HG03342 (cell line): ENCODE data around the gene POLR2J3.
A peak's percentile ranks its signal among the peaks of the same experiment; 100 is the strongest.
"Not testable (repeated sequence)": the region's sequence is repeated elsewhere in the genome, so short reads cannot be mapped to it uniquely, and the experiment has no call there.

Experiments
- ATAC-seq: cut with Tn5 transposase; IDR thresholded peaks from one replicate; pipeline ENCODE4 v1.9.1; 2021; ENCODE audit warnings: mild to moderate bottlenecking, moderate library complexity; ENCODE audit not compliant: unreplicated experiment

The POLR2J3 gene

DNA sequence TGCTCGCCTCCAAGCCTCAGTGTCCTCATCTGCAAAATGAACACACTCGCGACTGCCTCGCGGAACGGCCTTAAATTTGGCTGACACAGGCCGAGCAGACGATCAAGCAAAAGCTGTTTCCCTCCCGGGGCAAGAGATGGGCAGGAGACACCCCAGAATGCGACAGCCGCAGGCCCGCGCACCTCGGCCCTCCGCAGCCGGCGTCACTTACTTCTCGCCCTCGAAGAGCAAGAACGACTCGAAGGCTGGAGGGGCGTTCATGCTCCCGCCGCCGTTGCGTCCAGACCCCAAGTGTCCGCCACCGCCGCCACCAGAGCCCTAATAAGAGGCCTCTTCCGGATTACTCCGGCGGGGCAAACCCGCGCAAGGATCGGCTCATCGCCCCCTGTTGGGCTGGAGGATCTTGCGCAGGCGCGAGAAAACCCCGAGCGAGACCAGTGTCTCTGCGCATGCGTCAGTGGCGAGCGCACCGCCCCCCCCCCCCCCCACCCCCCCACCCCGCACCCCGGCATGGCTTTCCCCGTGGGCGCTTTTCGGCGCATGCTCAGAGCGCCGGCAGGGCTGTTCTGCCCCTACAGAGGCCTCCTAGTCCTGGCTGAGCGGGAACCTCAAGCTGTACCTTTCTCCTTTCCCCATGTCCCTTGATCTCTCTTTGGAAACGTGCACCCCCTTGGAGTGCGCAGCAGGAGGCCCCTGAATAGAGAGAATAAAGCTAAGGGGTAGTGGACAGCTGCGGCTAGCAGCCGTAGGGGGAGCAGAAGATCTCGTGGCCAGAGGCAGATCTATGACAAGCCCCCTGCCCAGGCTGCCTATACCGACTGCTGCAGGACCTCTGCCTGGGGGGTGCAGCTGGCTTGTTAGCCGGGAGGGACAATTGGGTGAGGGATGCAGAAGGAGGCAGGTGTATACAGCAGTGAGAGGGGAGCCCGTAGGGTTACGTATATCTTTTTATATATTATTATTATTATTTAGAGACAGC, at the start of gene POLR2J3:
TSS of gene POLR2J3 (minus strand) at position 323 of the 979 bp plus-strand sequence. CDS start at position 261, 62 bp downstream.
- ATAC-seq, result peak; percentile 84

DNA sequence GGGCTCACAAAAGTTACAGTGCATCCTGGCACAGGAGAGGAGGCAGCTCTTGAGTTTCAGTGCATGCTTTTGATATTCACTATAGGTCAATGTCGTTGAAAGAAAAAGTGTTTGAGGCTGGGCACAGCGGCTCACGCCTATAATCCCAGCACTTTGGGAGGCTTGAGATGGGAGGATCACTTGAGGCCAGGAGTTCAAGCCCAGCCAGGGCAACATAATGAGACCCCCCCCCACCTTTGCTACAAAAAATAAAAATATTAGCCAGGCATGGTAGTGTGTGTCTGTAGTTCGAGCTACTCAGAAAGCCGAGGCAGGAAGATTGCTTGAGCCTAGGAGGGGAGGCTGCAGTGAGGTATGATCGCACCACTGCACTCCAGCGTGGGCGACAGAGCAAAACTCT, 45.7 kb upstream of the POLR2J3 start:
- not testable (repeated sequence) for ATAC-seq

DNA sequence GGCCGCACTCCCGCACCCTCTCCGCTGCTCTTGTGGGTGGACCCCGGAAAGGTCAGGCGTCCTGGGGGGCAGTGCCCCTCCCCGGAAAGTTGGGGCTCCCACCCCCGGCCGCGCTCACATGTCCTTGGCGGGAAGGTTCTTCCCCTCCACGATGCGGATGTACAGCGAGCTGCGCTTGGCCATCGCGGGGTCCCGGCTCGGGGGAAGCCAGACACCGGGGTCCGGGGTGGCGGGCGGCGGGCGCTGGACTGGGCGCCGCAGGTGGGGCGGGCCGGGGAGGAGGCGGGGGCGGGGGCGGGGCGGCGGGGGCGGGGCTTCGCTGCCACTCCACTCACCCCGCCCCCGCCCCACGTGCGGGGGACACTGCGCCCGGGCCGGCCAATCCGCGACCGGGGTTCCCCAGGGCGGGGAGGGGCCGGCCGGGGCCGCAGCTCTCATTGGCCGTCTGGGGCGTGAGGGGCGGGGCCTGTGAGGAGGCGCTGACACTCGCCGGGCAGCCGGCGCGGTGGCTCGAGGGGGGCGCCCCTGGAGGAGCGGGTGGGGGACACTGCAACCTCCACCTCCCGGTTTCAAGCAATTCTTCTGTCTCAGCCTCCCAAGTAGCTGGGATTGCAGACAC, 44.2 kb upstream of the POLR2J3 start, which contains the start of gene RASA4:
TSS of gene RASA4 (minus strand) at position 250 of the 619 bp plus-strand sequence. CDS start at position 183, 67 bp downstream.
- ATAC-seq, result peak; percentile 73

DNA sequence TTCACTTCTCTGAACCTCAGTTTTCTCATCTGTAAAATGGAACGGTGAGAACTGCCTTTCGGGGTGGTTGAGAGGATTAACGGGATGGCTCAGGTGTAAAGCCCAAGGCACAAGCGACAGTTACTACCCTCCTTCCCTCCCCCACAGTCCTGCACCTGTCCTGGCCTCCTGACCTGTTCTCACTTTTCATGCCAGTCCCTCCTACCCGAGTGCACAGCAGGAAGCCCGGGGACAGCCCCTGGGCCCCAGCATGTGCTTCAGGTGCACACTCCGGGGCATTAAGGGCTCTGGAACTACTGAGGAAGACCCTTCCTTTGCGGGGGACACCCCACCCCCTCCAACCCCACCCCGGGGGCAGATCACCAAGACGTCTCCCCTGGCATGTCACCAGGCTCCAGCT, 43.5 kb upstream of the POLR2J3 start:
- ATAC-seq, result not testable (repeated sequence)

DNA sequence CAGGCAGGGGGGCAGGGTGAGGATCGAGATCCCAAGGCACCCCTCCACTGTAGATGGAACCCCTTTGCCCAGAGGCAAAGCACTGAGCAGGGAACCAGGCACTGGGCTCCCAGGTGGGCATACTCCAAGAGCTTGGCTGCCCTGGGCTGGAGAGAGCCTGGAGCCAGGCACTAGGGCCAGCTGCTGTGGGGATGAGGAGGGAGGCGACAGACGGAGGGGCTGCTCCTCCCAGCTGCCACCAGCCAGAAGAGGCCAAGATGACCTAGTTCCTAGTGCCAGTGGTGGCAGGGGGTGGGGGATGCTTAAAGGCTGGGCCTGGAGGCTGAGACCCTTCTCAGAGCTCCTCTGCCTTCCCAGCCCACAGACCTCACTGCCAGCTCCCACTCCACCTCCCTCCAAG, 42.5 kb upstream of the POLR2J3 start:
- ATAC-seq, result not testable (repeated sequence)

DNA sequence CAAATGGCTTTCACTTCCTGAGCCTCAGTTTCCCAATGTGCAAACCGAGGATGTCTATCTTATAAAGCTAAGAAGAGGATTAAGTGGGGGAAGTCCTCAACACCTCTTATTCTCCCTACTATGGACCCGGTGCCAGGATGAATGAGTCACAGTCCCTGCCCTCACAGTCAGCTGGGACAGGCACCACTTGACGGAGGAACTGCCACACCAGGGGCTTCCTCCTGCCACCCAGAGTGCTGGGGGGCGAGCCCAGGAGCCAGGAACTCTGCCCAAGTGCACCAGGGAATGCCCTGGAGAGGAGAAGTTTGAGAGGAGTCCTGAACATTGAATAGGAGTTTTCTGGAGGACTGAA, 41.9 kb upstream of the POLR2J3 start:
- ATAC-seq, result peak; percentile 10

DNA sequence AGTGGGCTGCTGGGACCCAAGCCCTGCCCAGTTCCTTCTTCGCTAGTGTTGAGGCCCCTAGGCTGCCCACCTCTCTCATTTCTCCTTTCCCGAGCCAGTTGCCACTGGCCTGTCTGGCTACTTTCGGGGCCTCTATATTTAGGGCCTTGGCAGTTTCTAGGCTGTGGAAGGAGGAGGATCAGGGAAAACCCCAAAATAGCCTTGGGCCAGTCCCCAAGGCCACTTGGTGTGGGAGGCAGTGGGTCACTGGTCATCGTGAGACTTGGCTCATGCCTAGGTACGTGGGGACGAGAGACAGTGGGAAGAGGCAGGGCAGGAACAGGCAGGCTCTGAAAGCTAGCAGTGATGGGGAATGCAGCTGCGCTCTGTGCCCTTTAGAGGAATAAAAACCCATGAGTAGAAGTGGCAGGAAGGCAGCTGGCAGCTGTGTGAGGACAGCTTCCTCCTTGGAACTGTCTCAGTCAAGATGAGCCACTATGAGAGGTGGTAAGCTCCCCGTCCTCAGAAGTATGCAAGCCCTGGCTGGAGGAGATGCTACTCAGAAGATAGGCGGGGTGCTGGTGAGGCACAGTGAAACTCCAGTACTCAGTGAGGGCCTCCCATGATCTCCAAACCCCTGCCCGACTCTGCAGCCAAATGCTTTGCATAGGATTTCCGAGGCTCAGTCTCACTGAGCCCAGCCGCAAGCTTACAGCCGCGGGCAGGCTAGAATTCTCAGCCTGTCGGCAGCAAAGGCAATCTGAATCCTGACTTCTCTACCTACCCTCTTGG, 41.4 kb upstream of the POLR2J3 start:
- ATAC-seq, result peak; percentile 59

DNA sequence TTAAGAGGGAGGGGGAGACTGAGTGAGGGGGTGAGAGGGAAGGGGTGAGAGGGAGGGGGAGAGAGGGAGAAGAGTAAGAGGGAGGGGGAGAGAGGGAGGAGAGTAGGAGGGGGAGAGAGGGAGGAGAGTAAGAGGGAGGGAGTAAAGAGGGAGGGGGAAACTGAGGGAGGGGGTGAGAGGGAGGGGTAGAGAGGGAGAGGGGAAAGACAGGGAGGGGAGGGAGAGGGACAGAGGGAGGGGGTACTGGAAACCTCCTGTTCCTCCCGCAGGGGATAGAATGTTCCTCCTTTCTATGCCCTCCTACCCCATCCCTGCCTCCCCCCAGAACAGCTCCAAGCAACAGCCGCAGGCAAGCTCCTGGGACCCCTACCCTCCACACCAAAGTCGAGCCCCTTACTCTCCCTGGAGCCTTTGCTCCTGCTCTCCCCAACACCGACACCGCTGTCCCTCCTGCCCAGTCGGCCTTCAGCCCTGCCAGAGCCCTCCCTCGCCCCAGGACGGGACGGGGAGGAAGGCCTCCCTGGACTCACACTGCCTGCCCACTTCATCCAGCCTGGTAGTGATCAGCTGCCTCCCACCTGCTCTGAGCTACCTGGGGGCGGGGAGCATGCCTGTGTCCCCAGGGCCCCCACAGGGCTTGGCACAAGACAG, 39.4 kb upstream of the POLR2J3 start:
- not testable (repeated sequence) for ATAC-seq

DNA sequence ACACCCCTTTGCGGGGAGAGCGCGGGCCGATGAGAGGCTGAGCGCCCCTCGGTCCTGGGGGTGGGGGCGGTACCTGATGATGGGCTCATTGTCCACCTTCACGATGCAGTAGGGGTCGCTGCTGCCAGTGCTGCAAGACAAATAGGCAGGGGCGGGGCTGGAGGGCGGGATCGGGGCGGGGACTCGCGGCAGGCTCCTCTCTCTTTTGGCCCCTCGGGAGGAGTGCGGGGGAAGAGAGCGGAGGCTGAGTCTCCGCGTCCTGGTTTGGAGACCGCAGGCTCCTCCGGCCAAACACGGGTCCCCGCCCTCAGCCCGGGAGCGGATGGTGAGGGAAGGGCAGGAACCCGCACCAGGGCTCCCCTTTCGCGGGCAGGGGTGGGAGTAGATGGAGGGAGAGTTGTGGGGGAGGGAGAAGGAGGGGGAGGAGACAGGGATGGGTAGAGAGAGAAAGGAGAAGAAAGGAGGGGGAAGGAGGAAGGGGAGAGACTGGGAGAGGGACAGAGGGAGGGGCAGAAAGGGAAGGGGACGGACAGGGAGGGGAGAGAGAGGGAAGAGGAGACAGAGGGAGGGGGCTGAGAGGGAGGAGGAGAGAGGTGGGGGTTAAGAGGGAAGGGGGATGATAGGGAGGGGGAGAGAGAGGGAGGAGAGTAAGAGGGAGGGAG, 38.8 kb upstream of the POLR2J3 start:
- ATAC-seq, result peak; percentile 43

DNA sequence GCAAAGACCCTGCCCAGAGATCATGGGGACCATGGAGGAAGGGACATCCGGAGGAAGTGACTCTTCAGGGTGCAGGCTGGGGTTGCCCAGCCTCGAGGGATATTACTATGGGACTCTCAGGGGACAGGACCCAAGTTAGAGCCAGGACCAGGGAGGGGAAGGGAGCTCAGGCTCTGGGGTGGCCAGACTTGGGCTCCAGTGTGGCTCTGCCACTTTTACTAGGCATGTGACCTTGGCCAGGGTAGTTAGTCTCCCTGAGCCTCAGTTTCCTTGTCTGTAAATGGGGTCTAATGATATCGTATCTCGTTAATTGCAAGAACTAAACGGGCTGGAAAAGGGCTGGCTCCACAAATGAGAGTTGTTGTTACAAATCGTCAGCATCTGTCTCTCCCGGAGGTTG, 38.1 kb upstream of the POLR2J3 start:
- ATAC-seq, result not testable (repeated sequence)

DNA sequence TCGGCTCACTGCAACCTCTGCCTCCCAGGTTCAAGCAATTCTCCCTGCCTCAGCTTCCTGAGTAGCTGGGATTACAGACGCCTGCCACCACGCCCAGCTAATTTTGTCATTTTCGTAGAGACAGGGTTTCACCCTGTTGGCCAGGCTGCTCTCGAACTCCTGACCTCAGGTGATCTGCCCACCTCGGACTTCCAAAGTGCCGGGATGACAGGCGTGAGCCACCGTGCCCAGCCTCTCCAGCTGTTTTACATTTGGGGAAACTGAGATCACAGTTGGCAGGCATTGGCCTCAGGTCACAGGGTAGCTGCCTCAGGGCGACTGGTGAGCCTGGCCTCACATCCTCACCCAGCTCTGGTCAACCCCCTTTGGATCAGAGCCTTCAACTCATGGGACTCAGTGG, 37.4 kb upstream of the POLR2J3 start:
- ATAC-seq, result not testable (repeated sequence)

DNA sequence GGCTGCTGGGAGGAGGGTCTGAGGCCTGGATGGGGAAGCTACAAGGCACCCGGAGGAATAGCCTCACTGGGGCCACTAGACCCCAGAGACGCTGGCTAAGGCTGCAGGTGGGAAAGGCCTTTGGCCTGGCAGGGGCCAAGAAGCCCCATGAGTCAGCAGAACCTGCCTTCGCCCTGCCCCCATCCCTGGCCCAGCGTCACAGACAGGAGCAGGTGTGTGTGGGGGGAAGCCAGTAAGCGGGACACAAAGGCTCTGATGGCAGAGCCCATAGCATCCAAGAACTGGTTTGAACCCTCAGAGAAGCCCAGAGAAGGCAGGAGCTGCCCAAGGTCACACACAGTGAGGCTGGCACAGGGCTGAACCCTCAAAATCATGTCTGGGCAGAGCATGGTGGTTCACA, 34.5 kb upstream of the POLR2J3 start:
- ATAC-seq, result not testable (repeated sequence)

DNA sequence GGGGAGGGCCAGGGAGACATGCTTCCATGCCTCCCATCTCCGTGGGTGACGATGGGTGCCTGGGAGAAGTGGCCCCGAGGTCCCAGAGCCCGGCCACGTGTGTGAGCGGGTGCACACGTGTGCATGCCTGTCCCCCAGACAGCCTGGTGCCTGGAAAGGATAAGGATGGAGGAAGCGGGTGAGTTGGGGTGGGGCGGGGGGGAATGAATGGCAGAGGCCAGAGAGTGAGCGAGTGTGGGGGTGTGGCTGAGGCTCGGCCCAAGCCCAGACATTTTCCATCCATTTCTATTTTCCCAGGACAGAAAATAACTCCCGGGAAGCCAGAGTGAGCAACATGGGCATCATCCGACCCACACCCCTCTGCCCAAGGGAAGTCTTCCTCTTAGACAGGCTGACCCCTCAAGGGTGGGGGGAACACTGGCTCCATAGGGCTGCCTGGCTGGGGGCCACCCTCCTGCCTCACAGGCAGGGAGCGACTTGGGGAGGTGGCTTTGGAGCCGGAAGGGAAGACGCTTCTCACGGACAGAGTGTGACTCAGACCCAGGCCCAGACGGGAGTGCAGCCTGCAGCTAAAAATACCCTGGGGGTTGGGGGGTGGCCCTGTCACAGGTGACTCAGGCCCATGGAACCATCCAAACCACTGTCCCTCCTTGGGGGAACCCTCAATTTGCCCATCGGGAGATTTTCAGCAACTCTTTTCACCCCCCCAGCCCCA, 32.2 kb upstream of the POLR2J3 start:
- not testable (repeated sequence) for ATAC-seq

DNA sequence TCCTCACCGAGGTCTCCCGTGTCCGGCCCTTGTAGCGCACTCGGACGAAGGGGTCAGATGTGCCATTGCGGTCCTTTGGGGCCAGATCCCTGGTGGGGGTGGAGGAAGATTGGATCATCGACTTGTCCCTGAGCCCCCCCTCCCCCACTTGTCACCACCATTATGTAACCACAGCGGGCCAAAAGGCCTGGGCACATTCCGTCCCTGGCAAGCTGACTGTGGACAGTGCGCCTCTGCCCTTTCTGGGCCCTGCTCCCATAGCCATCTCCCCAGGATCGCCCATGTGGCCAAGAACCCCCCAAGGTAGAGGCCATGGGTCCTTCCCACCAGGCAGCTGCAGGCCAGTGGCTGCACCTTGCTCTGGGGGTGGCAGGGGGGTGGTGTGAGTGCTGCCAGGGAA, 29.9 kb upstream of the POLR2J3 start:
- ATAC-seq, result not testable (repeated sequence)

DNA sequence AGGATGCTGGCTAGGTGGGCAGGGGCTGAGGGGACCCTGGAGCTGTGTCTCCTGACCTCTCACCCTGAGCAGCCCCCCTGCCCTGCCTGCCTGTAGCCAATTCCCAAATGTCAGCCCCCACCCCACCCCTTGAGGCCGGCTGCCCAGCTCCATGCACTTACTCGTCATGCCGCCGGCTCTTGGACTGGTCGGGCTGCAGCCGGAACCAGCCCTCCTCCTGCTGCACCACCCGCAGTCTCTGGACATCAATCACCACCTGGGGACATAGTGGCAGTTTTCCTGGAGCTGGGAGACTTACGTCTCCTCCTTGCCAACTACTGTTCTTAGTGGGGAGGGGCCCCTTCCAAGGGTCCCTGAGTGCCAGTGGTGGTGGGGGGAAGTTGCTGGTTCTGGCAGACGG, 27.3 kb upstream of the POLR2J3 start:
- ATAC-seq, result not testable (repeated sequence)

DNA sequence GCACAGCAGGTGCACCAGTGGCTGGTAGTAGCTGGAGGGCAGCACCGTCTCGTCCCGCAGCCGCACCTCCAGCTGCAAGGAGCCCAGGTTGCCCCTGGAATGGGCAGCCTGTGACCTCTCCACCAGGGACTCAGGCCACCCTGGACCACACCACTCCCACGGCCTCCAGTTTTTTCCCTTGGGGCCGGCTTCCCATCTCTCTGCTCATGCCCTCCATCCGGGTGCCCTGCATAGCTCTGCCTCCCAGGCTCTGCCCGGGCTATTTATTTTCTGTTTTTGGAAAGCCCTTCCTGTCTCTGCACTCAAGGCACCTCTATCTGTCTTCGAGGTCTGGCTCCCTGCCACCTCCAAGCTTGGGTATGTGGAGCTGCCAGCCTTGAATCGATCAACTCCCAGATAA, 23.7 kb upstream of the POLR2J3 start:
- ATAC-seq, result not testable (repeated sequence)

DNA sequence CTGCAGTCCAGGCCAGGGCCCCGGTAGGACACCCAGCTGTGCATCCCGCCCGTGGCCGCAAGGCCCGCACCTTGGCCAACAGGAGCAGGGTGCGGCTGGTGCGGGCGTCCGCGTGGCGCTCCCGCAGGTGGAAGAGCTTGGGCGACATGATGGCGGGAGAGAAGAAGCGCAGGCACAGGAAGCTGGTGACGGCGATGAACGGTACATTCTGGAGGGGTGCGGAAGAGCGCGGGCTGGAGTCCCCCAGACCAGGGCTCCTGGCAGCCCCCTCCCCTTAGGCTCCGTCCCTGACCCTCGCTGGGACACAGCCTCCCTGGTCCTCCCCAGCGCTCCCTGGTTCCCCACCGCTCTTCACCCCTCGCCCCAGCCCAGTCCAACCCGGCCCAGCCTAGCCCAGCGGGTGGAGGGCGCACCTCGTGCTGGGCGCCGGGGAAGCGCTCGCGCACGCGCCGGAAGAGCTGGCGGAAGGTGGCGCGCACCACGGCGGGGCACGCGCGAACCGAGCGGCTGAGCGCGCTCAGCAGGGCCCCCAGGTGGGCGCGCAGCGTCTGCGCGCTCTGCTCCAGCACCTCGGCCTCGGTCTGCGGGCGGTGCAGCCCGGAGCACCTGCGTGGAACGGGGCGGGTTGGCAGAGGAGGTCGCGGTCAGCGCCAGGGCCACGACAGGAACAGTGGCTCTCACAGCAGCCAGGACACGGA, 21.4 kb upstream of the POLR2J3 start:
- ATAC-seq, result peak; percentile 66

DNA sequence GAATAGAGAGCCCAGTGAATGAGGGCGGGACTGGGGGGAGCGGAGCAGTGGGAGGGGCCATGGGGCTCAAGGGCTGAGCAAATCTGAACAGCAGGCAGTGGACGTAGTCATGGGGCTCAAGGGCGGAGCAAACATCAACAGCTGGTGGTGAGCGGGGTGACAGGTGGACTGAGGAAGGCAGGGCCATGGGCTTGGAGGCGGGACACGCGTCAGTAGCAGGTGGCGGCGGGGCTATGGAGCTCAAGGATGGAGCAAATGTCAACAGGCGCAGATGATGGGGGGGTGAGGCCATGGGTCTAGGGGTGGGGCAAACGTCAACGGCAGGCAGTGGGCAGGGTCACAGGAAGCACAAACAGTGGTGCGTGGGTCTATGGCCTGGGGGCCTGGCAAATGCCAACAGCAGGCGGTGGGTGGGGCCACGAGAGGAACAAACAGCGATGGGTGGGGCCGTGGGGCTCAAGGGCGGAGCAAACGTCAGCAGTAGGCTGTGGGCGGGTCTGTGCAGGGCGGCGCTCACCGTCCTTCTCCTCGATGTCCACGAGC, 20.2 kb upstream of the POLR2J3 start:
- ATAC-seq, result peak; percentile 43

DNA sequence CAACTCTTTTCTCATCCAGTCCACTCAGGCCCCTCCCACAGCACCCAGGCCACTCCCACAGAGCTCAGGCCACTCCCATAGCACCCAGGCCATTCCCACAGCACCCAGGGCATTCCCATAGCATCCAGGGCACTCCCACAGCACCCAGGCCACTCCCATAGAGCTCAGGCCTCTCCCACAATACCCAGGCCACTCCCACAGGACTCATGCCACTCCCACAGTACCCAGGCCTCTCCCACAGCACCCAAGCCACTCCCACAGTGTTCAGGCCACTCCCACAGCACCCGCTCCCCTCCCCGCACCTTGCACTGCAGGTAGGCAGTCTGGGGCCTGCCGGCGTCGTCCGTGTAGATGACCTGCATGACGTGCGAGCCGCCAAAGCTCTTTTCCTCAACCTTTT, 17.5 kb upstream of the POLR2J3 start:
- peak; percentile 44 for ATAC-seq
